Measurements from ENCODE around the gene REXO1. TPM values are rescaled to one million over a fixed set of nuclear protein-coding genes. Genes with fewer than 3 reads are reported as not detected.

Gene REXO1
- polyA plus RNA-seq, 3 donors: 2.8 to 60.8 (median 3.0) TPM

- no peaks in the 10 kb centered on the region for H3K36me3 ChIP-seq (replicated peaks in 1 of 2; ENCODE audit: control insufficient read depth in 1 of 2, insufficient read depth in 2 of 2, low read length in 2 of 2)
- Mint-ChIP-seq H3K27ac (peak overlapping the region; percentile 31 to 94 (median 83)), H3K4me1 (peaks cover 26% of the 10 kb centered on the region), H3K4me3 (peak overlapping the region in 1 of 2 donors; percentile 63), H3K36me3 (peaks cover 0 to 12% of the 10 kb centered on the region in 2 donors), H3K9me3 (no peaks in the 10 kb centered on the region), H3K27me3 (ENCODE audit: low read depth in 3 of 3) (peaks cover 0 to 3% (median 0%) of the 10 kb centered on the region in 3 donors)
- H3K4me3 ChIP-seq (replicated peaks in 1 of 3; ENCODE audit: low read depth in 2 of 3, low read length in 3 of 3): peak overlapping the region in 2 of 3 experiments; percentile 93
- H3K9ac ChIP-seq (ENCODE audit: insufficient read depth, low read length, poor library complexity, severe bottlenecking): peak overlapping the region; percentile 88
- TF ChIP-seq, protein P1, sequence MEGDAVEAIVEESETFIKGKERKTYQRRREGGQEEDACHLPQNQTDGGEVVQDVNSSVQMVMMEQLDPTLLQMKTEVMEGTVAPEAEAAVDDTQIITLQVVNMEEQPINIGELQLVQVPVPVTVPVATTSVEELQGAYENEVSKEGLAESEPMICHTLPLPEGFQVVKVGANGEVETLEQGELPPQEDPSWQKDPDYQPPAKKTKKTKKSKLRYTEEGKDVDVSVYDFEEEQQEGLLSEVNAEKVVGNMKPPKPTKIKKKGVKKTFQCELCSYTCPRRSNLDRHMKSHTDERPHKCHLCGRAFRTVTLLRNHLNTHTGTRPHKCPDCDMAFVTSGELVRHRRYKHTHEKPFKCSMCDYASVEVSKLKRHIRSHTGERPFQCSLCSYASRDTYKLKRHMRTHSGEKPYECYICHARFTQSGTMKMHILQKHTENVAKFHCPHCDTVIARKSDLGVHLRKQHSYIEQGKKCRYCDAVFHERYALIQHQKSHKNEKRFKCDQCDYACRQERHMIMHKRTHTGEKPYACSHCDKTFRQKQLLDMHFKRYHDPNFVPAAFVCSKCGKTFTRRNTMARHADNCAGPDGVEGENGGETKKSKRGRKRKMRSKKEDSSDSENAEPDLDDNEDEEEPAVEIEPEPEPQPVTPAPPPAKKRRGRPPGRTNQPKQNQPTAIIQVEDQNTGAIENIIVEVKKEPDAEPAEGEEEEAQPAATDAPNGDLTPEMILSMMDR (IDR thresholded peaks at IDR 0.05): no peak
- WGBS (ENCODE audit: insufficient coverage): 83% methylated on average over 10 of the region's 17 CpGs
- no peak for DNase-seq
- no peaks in the 10 kb centered on the region for H3K27me3 ChIP-seq (ENCODE audit: control insufficient read depth in 2 of 2, insufficient read depth in 2 of 2, low read length in 2 of 2)
- H3K4me1 ChIP-seq (ENCODE audit: control insufficient read depth in 1 of 2, insufficient read depth in 2 of 2, low read length in 2 of 2): peaks cover 30 to 32% of the 10 kb centered on the region in 2 donors
- intact Hi-C loops (cut with micrococcal nuclease): no loop called here
- H3K9me3 ChIP-seq (replicated peaks in 1 of 2; ENCODE audit: control insufficient read depth in 1 of 2, insufficient read depth in 1 of 2, low read length in 2 of 2): no peaks in the 10 kb centered on the region
- H3K4me2 ChIP-seq (replicated peaks; ENCODE audit: extremely low read depth, low read length, poor library complexity, severe bottlenecking): peak overlapping the region; percentile 95
- H4K20me1 ChIP-seq (ENCODE audit: insufficient read depth, low read length): peaks cover 26% of the 10 kb centered on the region
- peak overlapping the region; percentile 92 to 97 for H3K27ac ChIP-seq (ENCODE audit: low read depth in 1 of 2, low read length in 2 of 2)
- H3K79me2 ChIP-seq (ENCODE audit: insufficient read depth, low read length): peaks cover 41% of the 10 kb centered on the region
- peak overlapping the region; percentile 88 for H2AFZ ChIP-seq (ENCODE audit: insufficient read depth, low read depth, low read length, poor library complexity, severe bottlenecking)
Measured at GRCh38 chr19:1865172-1866010, 17.1 kb upstream of the REXO1 start.

DNA sequence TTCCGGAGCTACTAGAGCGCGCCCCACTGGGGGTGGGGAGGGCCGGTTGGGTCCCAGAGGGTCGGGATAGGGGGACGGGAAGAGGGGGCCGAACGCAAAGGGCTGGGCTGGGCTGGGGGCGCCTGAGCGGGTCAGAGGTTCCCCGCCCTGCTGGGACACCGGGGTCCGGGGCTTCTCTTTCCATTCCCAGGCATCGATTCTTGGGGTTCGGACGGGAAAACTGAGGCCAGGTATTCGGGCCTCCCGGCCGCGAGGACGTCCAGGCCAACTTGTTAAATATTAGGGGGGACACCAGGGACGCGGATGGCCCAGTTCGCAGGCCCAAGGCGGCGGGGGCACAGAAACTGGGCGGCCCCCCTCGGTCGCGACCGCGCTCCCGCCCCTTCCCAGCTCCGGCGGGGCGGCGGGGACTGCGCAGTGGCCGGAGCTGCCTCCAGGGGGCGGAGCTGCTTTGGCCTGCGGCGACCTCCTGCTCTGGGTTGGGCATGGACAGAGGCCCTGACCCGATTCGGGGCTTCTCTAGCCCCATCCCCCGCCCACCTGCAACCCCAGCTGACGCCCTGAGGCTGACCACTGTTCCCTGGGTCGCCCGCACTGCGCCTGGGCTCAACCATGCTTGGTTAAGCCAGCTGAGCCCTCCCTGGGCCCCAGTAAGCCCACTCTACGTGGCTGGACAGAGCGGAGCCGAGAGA lies 16.3 kb upstream of the REXO1 start:
- H4K20me1 ChIP-seq (ENCODE audit: insufficient read depth, low read length): peaks cover 30% of the 10 kb centered on the region
- peak overlapping the region; percentile 88 for H2AFZ ChIP-seq (ENCODE audit: insufficient read depth, low read depth, low read length, poor library complexity, severe bottlenecking)
- under 1% methylated on average over 44 of the region's 52 CpGs for whole genome bisulfite sequencing (ENCODE audit: insufficient coverage)
- peak overlapping the region; percentile 69 to 95 (median 92) for H3K27ac Mint-ChIP-seq
- H3K9me3 ChIP-seq (replicated peaks in 1 of 2; ENCODE audit: control insufficient read depth in 1 of 2, insufficient read depth in 1 of 2, low read length in 2 of 2): no peaks in the 10 kb centered on the region
- no peaks in the 10 kb centered on the region for H3K27me3 ChIP-seq (ENCODE audit: control insufficient read depth in 2 of 2, insufficient read depth in 2 of 2, low read length in 2 of 2)
- H3K4me3 Mint-ChIP-seq: peak overlapping the region; percentile 80 to 81
- peak overlapping the region; percentile 95 for H3K4me2 ChIP-seq (replicated peaks; ENCODE audit: extremely low read depth, low read length, poor library complexity, severe bottlenecking)
- H3K36me3 ChIP-seq (replicated peaks in 1 of 2; ENCODE audit: control insufficient read depth in 1 of 2, insufficient read depth in 2 of 2, low read length in 2 of 2): no peaks in the 10 kb centered on the region
- DNase-seq: peak; percentile 67 to 73 (median 71)
- H3K79me2 ChIP-seq (ENCODE audit: insufficient read depth, low read length): peaks cover 41% of the 10 kb centered on the region
- peaks cover 0 to 4% (median 0%) of the 10 kb centered on the region in 3 donors for H3K27me3 Mint-ChIP-seq (ENCODE audit: low read depth in 3 of 3)
- H3K9ac ChIP-seq (ENCODE audit: insufficient read depth, low read length, poor library complexity, severe bottlenecking): peak overlapping the region; percentile 88
- H3K36me3 Mint-ChIP-seq: peaks cover 0 to 8% of the 10 kb centered on the region in 2 donors
- no peaks in the 10 kb centered on the region for H3K9me3 Mint-ChIP-seq
- peaks cover 32% of the 10 kb centered on the region for H3K4me1 Mint-ChIP-seq
- peaks cover 38 to 40% of the 10 kb centered on the region in 2 donors for H3K4me1 ChIP-seq (ENCODE audit: control insufficient read depth in 1 of 2, insufficient read depth in 2 of 2, low read length in 2 of 2)
- H3K4me3 ChIP-seq (replicated peaks in 1 of 3; ENCODE audit: low read depth in 2 of 3, low read length in 3 of 3): peak overlapping the region; percentile 67 to 93 (median 93)
- intact Hi-C loops (cut with micrococcal nuclease): loop anchor here in 1 of 2 donors (5.0 kb wide), 1 partner anchor 33 kb away; no protein-coding TSS in a partner anchor
- TF ChIP-seq, protein P1 (IDR thresholded peaks at IDR 0.05): peak; percentile 97
- H3K27ac ChIP-seq (ENCODE audit: low read depth in 1 of 2, low read length in 2 of 2): peak overlapping the region; percentile 92 to 97

Measured in CD14-positive monocyte (primary cell).